Calu3 (cell line): ENCODE data around the gene SLX4. TPM values are rescaled to one million over a fixed set of nuclear protein-coding genes. Genes with fewer than 3 reads are reported as not detected.

ENCODE experiments used
- BruUV-seq: library from RNA; stranded (reverse); fragments of 400-500 nt; replicated peaks from 2 replicates; lab custom pipeline; 2021; lab: Mats Ljungman, UMichigan
- CTCF ChIA-PET: fragments of 300-600 bp; sonication (Branson Sonifier 250); formaldehyde crosslinking; loops from one replicate; lab custom pipeline; 2022; ENCODE audit warnings: antibody characterized with exemption; lab: Charles Lee
- DNase-seq: peaks from one replicate; pipeline ENCODE4 v3.0.0; 2022
- H3K27ac Mint-ChIP-seq: one replicate; pipeline ENCODE4 v1.8.0; 2022; ENCODE audit warnings: mixed read lengths; ENCODE audit not compliant: unreplicated experiment
- H3K27me3 Mint-ChIP-seq: one replicate; pipeline ENCODE4 v1.8.0; 2022; ENCODE audit warnings: mixed read lengths; ENCODE audit not compliant: unreplicated experiment
- H3K36me3 Mint-ChIP-seq: one replicate; pipeline ENCODE4 v1.8.0; 2022; ENCODE audit warnings: mild to moderate bottlenecking, moderate library complexity, mixed read lengths; ENCODE audit not compliant: insufficient read depth, unreplicated experiment
- H3K4me1 Mint-ChIP-seq: one replicate; pipeline ENCODE4 v1.8.0; 2022; ENCODE audit warnings: mild to moderate bottlenecking, low read depth, mixed read lengths; ENCODE audit not compliant: unreplicated experiment
- H3K4me3 Mint-ChIP-seq: one replicate; pipeline ENCODE4 v1.8.0; 2022; ENCODE audit warnings: mild to moderate bottlenecking, low read depth, moderate library complexity, mixed read lengths; ENCODE audit not compliant: unreplicated experiment
- H3K9me3 Mint-ChIP-seq: one replicate; pipeline ENCODE4 v1.8.0; 2022; ENCODE audit warnings: low read depth, mixed read lengths; ENCODE audit not compliant: unreplicated experiment
- CTCF ChIP-seq: fragments of 200-600 bp; IDR thresholded peaks from one replicate; pipeline ENCODE4 v1.8.0; 2022; ENCODE audit warnings: antibody characterized with exemption; ENCODE audit not compliant: unreplicated experiment
- intact Hi-C: fragments of 100-400 bp; cut with micrococcal nuclease; formaldehyde crosslinking; loops from one replicate; pipeline ENCODE4 v1.10.0; 2022; ENCODE audit not compliant: unreplicated experiment
- total RNA-seq: library from RNA; stranded (reverse); gene quantifications from 2 replicates; pipeline ENCODE4 v1.2.3, GENCODE V29; 2022

Gene SLX4
- total RNA-seq, 1 experiment from 2014 or later, result 18.2 TPM

- intact Hi-C loops, result no loop called here
- H3K9me3 Mint-ChIP-seq, result no peaks in the 10 kb centered on the region
- CTCF ChIA-PET, result interaction anchor here (0.5 kb wide), 1 partner anchor 178 kb away, joined by 6 read pairs; no protein-coding TSS in a partner anchor
Measured at GRCh38 chr16:3580251-3580651, 31.2 kb downstream of the SLX4 start.

DNA sequence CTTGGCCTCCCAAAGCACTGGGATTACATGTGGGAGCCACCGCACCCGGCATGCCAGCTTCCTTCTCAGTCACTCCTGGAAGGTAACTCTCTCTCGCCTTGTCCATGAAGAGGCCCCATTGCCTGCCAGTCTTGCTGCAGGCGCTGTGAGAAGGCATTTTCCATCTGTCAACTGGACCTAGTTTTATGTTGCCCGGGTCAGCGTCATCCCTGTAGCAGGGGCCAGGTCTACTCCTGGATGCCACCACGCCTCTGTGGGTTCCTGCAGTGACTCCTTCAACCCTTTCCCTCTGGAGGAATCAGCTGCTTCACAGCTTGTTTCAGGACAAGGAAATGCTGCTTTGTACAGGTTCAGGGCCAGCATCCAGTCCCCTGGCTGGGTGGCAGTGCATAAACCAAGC lies 31.6 kb downstream of the SLX4 start:
- no peak overlapping the region for H3K4me3 Mint-ChIP-seq
- H3K36me3 Mint-ChIP-seq, result no peaks in the 10 kb centered on the region
- H3K9me3 Mint-ChIP-seq, result no peaks in the 10 kb centered on the region
- H3K27ac Mint-ChIP-seq, result no peak overlapping the region
- no peak for DNase-seq
- CTCF ChIA-PET, result no interaction called here
- no peak for TF ChIP-seq CTCF
- peaks cover 13% of the 10 kb centered on the region for H3K27me3 Mint-ChIP-seq
- no peaks in the 10 kb centered on the region for H3K4me1 Mint-ChIP-seq
- no TSS peak for BruUV-seq
- intact Hi-C loops, result no loop called here

More at GRCh38 chr16:3580251-3580651, 31.2 kb downstream of the SLX4 start:
- Mint-ChIP-seq H3K4me3 (no peak overlapping the region), H3K27ac (no peak overlapping the region), H3K27me3 (peaks cover 13% of the 10 kb centered on the region), H3K36me3 (no peaks in the 10 kb centered on the region), H3K4me1 (no peaks in the 10 kb centered on the region)
- BruUV-seq, result no TSS peak
- no peak for TF ChIP-seq CTCF
- no peak for DNase-seq

- Mint-ChIP-seq H3K27me3 (peaks cover 13% of the 10 kb centered on the region), H3K27ac (no peak overlapping the region)
- no TSS peak for BruUV-seq
Measured at GRCh38 chr16:3578610-3579551, 32.5 kb downstream of the SLX4 start.

DNA sequence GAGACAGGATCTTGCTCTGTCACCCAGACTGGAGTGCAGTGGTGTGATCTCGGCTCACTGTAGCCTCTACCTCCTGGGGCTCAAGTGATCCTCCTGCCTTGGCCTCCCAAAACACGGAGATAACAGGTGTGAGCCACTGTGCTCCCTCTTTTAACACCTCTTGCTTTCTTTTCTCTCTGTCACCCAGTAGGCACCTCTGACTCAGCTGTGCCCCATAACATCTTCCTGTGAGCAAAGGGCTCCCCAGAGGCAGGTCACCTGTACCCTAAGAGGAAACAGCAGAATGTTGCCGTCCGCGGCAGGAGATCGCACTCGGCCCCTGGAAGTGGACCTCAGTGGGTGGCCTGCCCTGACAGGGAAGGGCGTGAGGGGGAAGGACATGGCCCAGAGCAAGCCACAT lies 33.3 kb downstream of the SLX4 start:
- CTCF ChIA-PET, result no interaction called here
- BruUV-seq, result no TSS peak
- peaks cover 13% of the 10 kb centered on the region for H3K27me3 Mint-ChIP-seq
- DNase-seq, result no peak
- no peak overlapping the region for H3K4me3 Mint-ChIP-seq
- no peak overlapping the region for H3K27ac Mint-ChIP-seq
- no peak for TF ChIP-seq CTCF
- no peaks in the 10 kb centered on the region for H3K4me1 Mint-ChIP-seq
- no peaks in the 10 kb centered on the region for H3K36me3 Mint-ChIP-seq
- intact Hi-C loops, result no loop called here
- no peaks in the 10 kb centered on the region for H3K9me3 Mint-ChIP-seq

More at GRCh38 chr16:3578610-3579551, 32.5 kb downstream of the SLX4 start:
- no peaks in the 10 kb centered on the region for H3K9me3 Mint-ChIP-seq
- intact Hi-C loops, result no loop called here
- CTCF ChIA-PET, result no interaction called here
- no peak for TF ChIP-seq CTCF
- H3K4me3 Mint-ChIP-seq, result no peak overlapping the region
- no peaks in the 10 kb centered on the region for H3K36me3 Mint-ChIP-seq
- H3K4me1 Mint-ChIP-seq, result no peaks in the 10 kb centered on the region
- DNase-seq, result no peak
